CD14-positive monocyte (primary cell): ENCODE data around the gene TLNRD1. TPM values are rescaled to one million over a fixed set of nuclear protein-coding genes. Genes with fewer than 3 reads are reported as not detected.

Source experiments
- DNase-seq, 3 donors: peaks; one replicate each; pipeline ENCODE4 v3.0.0-alpha.2; 2011 to 2022
- H2AFZ ChIP-seq: 2 replicates; pipeline ENCODE4 v1.6.0; 2012; ENCODE audit warnings: mild to moderate bottlenecking, low read depth, low read length, inconsistent platforms; ENCODE audit not compliant: insufficient read depth, poor library complexity, severe bottlenecking
- H3K27ac ChIP-seq, 2 donors: 1 replicate in 1 of 2; 2 replicates in 1 of 2; pipeline ENCODE4 v1.5.1; 2012 to 2013; ENCODE audit warnings: low read length in 2 of 2, control low read depth in 1 of 2, inconsistent platforms in 1 of 2, low read depth in 1 of 2, mild to moderate bottlenecking in 1 of 2
- H3K27me3 ChIP-seq, 2 donors: one replicate each; pipeline versions ENCODE4 v1.6.0 to v1.6.1; 2011 to 2013; ENCODE audit warnings: low read length in 2 of 2; ENCODE audit not compliant: control insufficient read depth in 2 of 2, insufficient read depth in 2 of 2
- H3K36me3 ChIP-seq, 2 donors: replicated peaks in 1 of 2; 1 replicate in 1 of 2; 2 replicates in 1 of 2; pipeline versions ENCODE4 v1.5.1 to v1.6.1; 2012 to 2013; ENCODE audit warnings: low read length in 2 of 2, control low read depth in 1 of 2, inconsistent platforms in 1 of 2, mild to moderate bottlenecking in 1 of 2; ENCODE audit not compliant: insufficient read depth in 2 of 2, control insufficient read depth in 1 of 2
- H3K4me1 ChIP-seq, 2 donors: 1 replicate in 1 of 2; 2 replicates in 1 of 2; pipeline versions ENCODE4 v1.5.1 to v1.6.1; 2012 to 2013; ENCODE audit warnings: low read length in 2 of 2, control low read depth in 1 of 2, inconsistent platforms in 1 of 2, mild to moderate bottlenecking in 1 of 2, moderate library complexity in 1 of 2; ENCODE audit not compliant: insufficient read depth in 2 of 2, control insufficient read depth in 1 of 2
- H3K4me2 ChIP-seq: replicated peaks from 2 replicates; pipeline ENCODE3; 2012; ENCODE audit warnings: low read length, moderate library complexity, mild to moderate bottlenecking; ENCODE audit not compliant: poor library complexity, severe bottlenecking; ENCODE audit errors: extremely low read depth
- H3K4me3 ChIP-seq, 3 experiments: fragments of 200-600 bp in 1 of 3; sonication (generic) in 1 of 3; replicated peaks in 1 of 3; 1 replicate in 2 of 3; 2 replicates in 1 of 3; pipeline ENCODE4 v1.5.1; 2011 to 2013; ENCODE audit warnings: low read length in 3 of 3, mild to moderate bottlenecking in 3 of 3, control low read depth in 2 of 3, low read depth in 2 of 3, inconsistent platforms in 1 of 3, moderate library complexity in 1 of 3
- H3K79me2 ChIP-seq: 2 replicates; pipeline ENCODE4 v1.6.0; 2012; ENCODE audit warnings: mild to moderate bottlenecking, control low read depth, inconsistent platforms, low read length, moderate library complexity; ENCODE audit not compliant: insufficient read depth
- H3K9ac ChIP-seq: 2 replicates; pipeline ENCODE4 v1.6.0; 2017; ENCODE audit warnings: low read length, mild to moderate bottlenecking; ENCODE audit not compliant: insufficient read depth, poor library complexity, severe bottlenecking
- H3K9me3 ChIP-seq, 2 donors: replicated peaks in 1 of 2; 1 replicate in 1 of 2; 2 replicates in 1 of 2; pipeline versions ENCODE4 v1.5.1 to v1.6.1; 2012 to 2013; ENCODE audit warnings: low read length in 2 of 2, control low read depth in 1 of 2; ENCODE audit not compliant: control insufficient read depth in 1 of 2, insufficient read depth in 1 of 2
- H4K20me1 ChIP-seq: 2 replicates; pipeline ENCODE4 v1.6.0; 2012; ENCODE audit warnings: mild to moderate bottlenecking, low read length, control low read depth, moderate library complexity; ENCODE audit not compliant: insufficient read depth
- H3K27ac Mint-ChIP-seq, 7 donors: one replicate each; pipeline ENCODE4 v1.8.0; 2020; ENCODE audit warnings: mild to moderate bottlenecking in 7 of 7, mixed read lengths in 7 of 7, moderate library complexity in 6 of 7, inconsistent platforms in 2 of 7
- H3K27me3 Mint-ChIP-seq, 3 donors: one replicate each; pipeline ENCODE4 v1.8.0; 2021 to 2022; ENCODE audit warnings: low read depth in 3 of 3, mild to moderate bottlenecking in 3 of 3, mixed read lengths in 3 of 3, moderate library complexity in 3 of 3, inconsistent platforms in 1 of 3
- H3K36me3 Mint-ChIP-seq, 2 donors: one replicate each; pipeline ENCODE4 v1.8.0; 2020; ENCODE audit warnings: mixed read lengths in 2 of 2, inconsistent platforms in 1 of 2, mild to moderate bottlenecking in 1 of 2
- H3K4me1 Mint-ChIP-seq: one replicate; pipeline ENCODE4 v1.8.0; 2020; ENCODE audit warnings: mild to moderate bottlenecking, mixed read lengths
- H3K4me3 Mint-ChIP-seq, 2 donors: one replicate each; pipeline ENCODE4 v1.8.0; 2020; ENCODE audit warnings: mild to moderate bottlenecking in 2 of 2, mixed read lengths in 2 of 2, moderate library complexity in 1 of 2
- H3K9me3 Mint-ChIP-seq, 7 donors: one replicate each; pipeline ENCODE4 v1.8.0; 2020 to 2022; ENCODE audit warnings: mixed read lengths in 7 of 7, mild to moderate bottlenecking in 6 of 7, moderate library complexity in 6 of 7, inconsistent platforms in 2 of 7
- CTCF ChIP-seq: fragments of 200-600 bp; IDR thresholded peaks from one replicate; pipeline ENCODE4 v1.8.0; 2022; ENCODE audit warnings: antibody characterized with exemption, mild to moderate bottlenecking
- WGBS: methylation state at CpG from one replicate; pipeline ENCODE4 v1.1.5; 2013; ENCODE audit warnings: missing lambda C conversion rate; ENCODE audit not compliant: insufficient coverage; 5-methylcytosine and 5-hydroxymethylcytosine counted together
- intact Hi-C, 2 donors: fragments of 100-400 bp; cut with micrococcal nuclease; formaldehyde crosslinking; loops; one replicate each; pipeline versions ENCODE4 v1.15.0 to v1.15.1; 2023
- polyA plus RNA-seq, 3 donors: library from polyadenylated mRNA; depleted of rRNA in 1 of 3; unstranded in 2 of 3; stranded (reverse) in 1 of 3; fragments of 300-500 nt in 2 of 3; fragments of >200 nt in 1 of 3; fragmentation: Illumina TruSeq in 2 of 3; gene quantifications; 1 replicate in 2 of 3; 2 replicates in 1 of 3; pipeline ENCODE4 v1.2.3, GENCODE V29; 2012 to 2021

Gene TLNRD1
- polyA plus RNA-seq, 3 donors, result 2.6 to 12.6 (median 3.4) TPM

- H3K4me3 Mint-ChIP-seq, result no peak overlapping the region
- Histone ChIP-seq H3K27ac (no peak overlapping the region), H3K9ac (no peak overlapping the region), H3K36me3 (no peaks in the 10 kb centered on the region), H2AFZ (no peak overlapping the region), H3K79me2 (no peaks in the 10 kb centered on the region), H3K4me2 (no peak overlapping the region), H3K4me3 (no peak overlapping the region), H4K20me1 (peaks cover 7% of the 10 kb centered on the region), H3K27me3 (no peaks in the 10 kb centered on the region), H3K4me1 (no peaks in the 10 kb centered on the region), H3K9me3 (no peaks in the 10 kb centered on the region)
- intact Hi-C loops, result no loop called here
- TF ChIP-seq CTCF, result no peak
- 96% methylated on average over 6 of the region's 8 CpGs for WGBS
- peaks cover 0 to 4% (median 0%) of the 10 kb centered on the region in 3 donors for H3K27me3 Mint-ChIP-seq
- DNase-seq, result no peak
- H3K9me3 Mint-ChIP-seq, result no peaks in the 10 kb centered on the region
- no peaks in the 10 kb centered on the region for H3K36me3 Mint-ChIP-seq
- no peak overlapping the region for H3K27ac Mint-ChIP-seq
- H3K4me1 Mint-ChIP-seq, result peaks cover 5% of the 10 kb centered on the region
Measured at GRCh38 chr15:81015621-81016488, 15.1 kb downstream of the TLNRD1 start.

- H3K36me3 Mint-ChIP-seq, result no peaks in the 10 kb centered on the region
Measured at GRCh38 chr15:81016489-81017068, 15.9 kb downstream of the TLNRD1 start.

More at GRCh38 chr15:81016489-81017068, 15.9 kb downstream of the TLNRD1 start:
- Mint-ChIP-seq H3K4me1 (peaks cover 5% of the 10 kb centered on the region), H3K27me3 (peaks cover 0 to 4% (median 0%) of the 10 kb centered on the region in 3 donors), H3K4me3 (no peak overlapping the region), H3K27ac (no peak overlapping the region), H3K9me3 (no peaks in the 10 kb centered on the region)
- intact Hi-C loops, result no loop called here
- Histone ChIP-seq H3K9ac (no peak overlapping the region), H2AFZ (no peak overlapping the region), H3K27me3 (no peaks in the 10 kb centered on the region), H3K4me2 (no peak overlapping the region), H3K4me1 (no peaks in the 10 kb centered on the region), H4K20me1 (peaks cover 5% of the 10 kb centered on the region), H3K79me2 (no peaks in the 10 kb centered on the region), H3K4me3 (no peak overlapping the region), H3K36me3 (no peaks in the 10 kb centered on the region), H3K27ac (no peak overlapping the region), H3K9me3 (no peaks in the 10 kb centered on the region)
- TF ChIP-seq CTCF, result no peak
- no peak for DNase-seq
- 100% methylated on average over 1 of the region's 1 CpG for WGBS
